Type B pancreatic cell (in vitro differentiated cells): ENCODE measurements around the gene SNX13. TPM values are rescaled to one million over a fixed set of nuclear protein-coding genes. Genes with fewer than 3 reads are reported as not detected.

Experiments
- DNase-seq: peaks from one replicate; pipeline ENCODE4 v3.0.0; 2021; ENCODE audit warnings: mixed read lengths; ENCODE audit not compliant: unreplicated experiment; ENCODE audit errors: extremely low spot score
- H3K27ac Mint-ChIP-seq: 2 replicates; pipeline ENCODE4 v1.8.0; 2021; ENCODE audit warnings: mild to moderate bottlenecking, mixed read lengths
- H3K27me3 Mint-ChIP-seq: 2 replicates; pipeline ENCODE4 v1.8.0; 2021; ENCODE audit warnings: mixed read lengths
- H3K36me3 Mint-ChIP-seq: 2 replicates; pipeline ENCODE4 v1.8.0; 2021; ENCODE audit warnings: mixed read lengths
- H3K4me1 Mint-ChIP-seq: one replicate; pipeline ENCODE4 v1.8.0; 2021; ENCODE audit warnings: mixed read lengths; ENCODE audit not compliant: unreplicated experiment
- H3K4me3 Mint-ChIP-seq: 2 replicates; pipeline ENCODE4 v1.8.0; 2021; ENCODE audit warnings: mild to moderate bottlenecking, mixed read lengths
- H3K9me3 Mint-ChIP-seq: 2 replicates; pipeline ENCODE4 v1.8.0; 2021; ENCODE audit warnings: mixed read lengths
- total RNA-seq: library from RNA; stranded (reverse); gene quantifications from 2 replicates; pipeline ENCODE4 v1.2.1, GENCODE V29; 2021; ENCODE audit warnings: low replicate concordance
- TF ChIP-seq, protein P1 (sequence below): fragments of 200-600 bp; sonication (generic); conservative IDR thresholded peaks from 2 replicates; pipeline ENCODE4 v1.5.0; 2021; ENCODE audit warnings: antibody characterized with exemption, mild to moderate bottlenecking

The SNX13 gene
- total RNA-seq, 1 donor from 2014 or later: 48.9 TPM

DNA sequence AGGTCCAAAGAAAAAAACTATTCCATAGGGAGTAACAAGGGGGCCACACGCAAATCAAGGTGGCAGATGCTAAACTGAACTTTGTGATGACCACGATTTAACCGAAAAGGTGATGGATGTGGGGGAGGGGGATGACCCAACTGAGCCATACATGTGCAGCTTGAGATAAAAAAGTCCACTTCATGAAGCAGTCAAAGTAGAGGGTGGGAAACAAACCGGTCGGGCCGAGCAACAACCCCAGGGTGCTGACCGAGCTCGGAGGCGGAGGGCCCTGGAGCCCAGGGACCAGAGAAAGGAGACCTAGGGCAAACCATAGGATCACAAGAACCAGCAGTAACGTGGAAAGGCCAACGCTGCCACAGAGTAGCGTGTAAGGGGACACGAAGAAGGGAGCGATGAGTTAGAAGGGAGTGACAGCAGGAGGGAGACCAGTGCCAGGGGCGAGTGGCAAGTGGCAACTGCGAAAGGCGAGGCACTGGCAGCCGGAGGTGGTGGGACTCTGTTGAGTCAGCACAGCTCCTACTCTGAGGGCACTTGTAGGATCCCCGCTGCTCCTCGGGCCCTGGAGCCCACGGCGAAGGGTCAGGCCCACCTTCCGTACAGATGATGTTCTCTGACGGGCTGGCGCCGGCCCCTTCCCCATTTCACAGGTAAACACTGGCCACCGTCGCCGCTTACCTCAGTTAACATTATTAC lies 540 bp downstream of the SNX13 start:
- peaks cover 30% of the 10 kb centered on the region for H3K4me1 Mint-ChIP-seq
- DNase-seq: no peak
- peak overlapping the region; percentile 99 for H3K4me3 Mint-ChIP-seq
- peak overlapping the region; percentile 97 for H3K27ac Mint-ChIP-seq
- H3K27me3 Mint-ChIP-seq: no peaks in the 10 kb centered on the region
- H3K9me3 Mint-ChIP-seq: no peaks in the 10 kb centered on the region
- no peaks in the 10 kb centered on the region for H3K36me3 Mint-ChIP-seq
- TF ChIP-seq, protein P1, sequence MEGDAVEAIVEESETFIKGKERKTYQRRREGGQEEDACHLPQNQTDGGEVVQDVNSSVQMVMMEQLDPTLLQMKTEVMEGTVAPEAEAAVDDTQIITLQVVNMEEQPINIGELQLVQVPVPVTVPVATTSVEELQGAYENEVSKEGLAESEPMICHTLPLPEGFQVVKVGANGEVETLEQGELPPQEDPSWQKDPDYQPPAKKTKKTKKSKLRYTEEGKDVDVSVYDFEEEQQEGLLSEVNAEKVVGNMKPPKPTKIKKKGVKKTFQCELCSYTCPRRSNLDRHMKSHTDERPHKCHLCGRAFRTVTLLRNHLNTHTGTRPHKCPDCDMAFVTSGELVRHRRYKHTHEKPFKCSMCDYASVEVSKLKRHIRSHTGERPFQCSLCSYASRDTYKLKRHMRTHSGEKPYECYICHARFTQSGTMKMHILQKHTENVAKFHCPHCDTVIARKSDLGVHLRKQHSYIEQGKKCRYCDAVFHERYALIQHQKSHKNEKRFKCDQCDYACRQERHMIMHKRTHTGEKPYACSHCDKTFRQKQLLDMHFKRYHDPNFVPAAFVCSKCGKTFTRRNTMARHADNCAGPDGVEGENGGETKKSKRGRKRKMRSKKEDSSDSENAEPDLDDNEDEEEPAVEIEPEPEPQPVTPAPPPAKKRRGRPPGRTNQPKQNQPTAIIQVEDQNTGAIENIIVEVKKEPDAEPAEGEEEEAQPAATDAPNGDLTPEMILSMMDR: no peak

DNA sequence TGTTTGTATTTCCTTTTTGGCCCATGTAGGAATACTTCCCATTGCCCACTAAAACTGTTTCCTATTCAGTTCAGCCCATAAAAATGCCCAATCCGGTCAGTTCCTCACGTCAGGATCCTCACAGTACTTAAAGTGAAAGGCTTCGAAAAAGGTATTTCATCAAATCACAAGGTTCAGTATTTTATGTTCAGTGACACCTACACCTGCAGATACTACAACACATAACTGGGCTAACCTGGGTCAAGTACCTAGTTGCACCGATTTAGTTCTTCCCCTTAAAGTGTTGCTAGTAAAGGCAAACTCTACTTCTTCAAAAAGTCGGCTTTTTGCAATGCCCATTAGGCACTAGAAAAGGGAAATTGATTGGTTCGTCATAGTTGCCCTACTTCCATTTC lies 1.1 kb downstream of the SNX13 start:
- no peak for DNase-seq
- Mint-ChIP-seq H3K27me3 (no peaks in the 10 kb centered on the region), H3K4me3 (peak overlapping the region; percentile 99), H3K27ac (peak overlapping the region; percentile 97), H3K36me3 (no peaks in the 10 kb centered on the region), H3K4me1 (peaks cover 30% of the 10 kb centered on the region), H3K9me3 (no peaks in the 10 kb centered on the region)
- TF ChIP-seq, protein P1: no peak

DNA sequence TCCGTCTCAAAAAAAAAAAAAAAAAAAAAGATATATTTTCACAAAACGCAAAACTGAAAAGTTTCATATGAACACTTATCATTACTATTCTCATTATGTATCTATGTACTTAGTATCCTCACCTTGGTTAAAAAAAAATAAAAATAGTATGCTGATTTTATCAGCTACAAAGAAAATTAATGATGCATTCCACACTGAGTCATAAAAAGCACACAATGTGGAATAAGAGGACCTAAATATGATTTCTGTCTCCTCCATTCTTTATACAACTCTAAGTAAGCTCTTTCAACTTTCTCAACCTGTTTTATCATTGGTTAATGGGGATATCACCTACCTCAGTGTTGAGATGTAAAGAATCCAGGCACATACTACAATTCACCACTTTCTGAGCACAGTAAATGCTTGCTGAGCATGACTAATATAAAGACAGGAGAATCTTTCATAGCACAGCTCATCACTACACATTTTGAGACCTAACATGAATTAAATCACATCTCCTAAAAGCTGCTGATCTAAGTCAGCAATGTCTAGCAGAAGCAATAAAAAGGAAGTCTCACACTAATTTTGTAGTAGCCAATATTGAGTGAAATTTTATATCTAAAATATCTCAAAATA lies 2.7 kb downstream of the SNX13 start:
- Mint-ChIP-seq H3K4me3 (peak overlapping the region; percentile 99), H3K27ac (peak overlapping the region; percentile 27)

DNA sequence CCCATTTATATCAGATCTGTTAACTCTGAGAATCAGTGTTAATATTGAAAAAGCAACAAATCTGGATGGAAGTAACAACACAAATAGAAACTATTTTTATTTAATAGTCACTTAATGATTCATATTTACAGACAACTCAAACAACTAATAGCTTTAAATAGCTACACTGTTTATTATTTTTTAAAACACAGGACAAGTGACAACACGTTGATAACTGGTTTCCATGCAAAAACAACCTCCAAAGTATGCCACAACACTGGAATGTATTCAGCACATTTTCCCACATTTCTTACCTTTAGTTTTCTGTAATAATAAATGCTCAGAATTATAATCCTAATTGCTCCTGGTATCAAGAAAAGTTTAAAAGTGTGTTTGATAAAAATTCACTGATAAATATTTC lies 4.0 kb downstream of the SNX13 start:
- H3K27me3 Mint-ChIP-seq: no peaks in the 10 kb centered on the region
- TF ChIP-seq, protein P1: no peak
- H3K4me1 Mint-ChIP-seq: peaks cover 31% of the 10 kb centered on the region

More for the DNA sequence above, 2.7 kb downstream of the SNX13 start:
- no peaks in the 10 kb centered on the region for H3K9me3 Mint-ChIP-seq
- no peak for DNase-seq
- H3K36me3 Mint-ChIP-seq: peaks cover 3% of the 10 kb centered on the region
- TF ChIP-seq, protein P1: no peak
- H3K4me1 Mint-ChIP-seq: peaks cover 33% of the 10 kb centered on the region
- H3K27me3 Mint-ChIP-seq: no peaks in the 10 kb centered on the region

DNA sequence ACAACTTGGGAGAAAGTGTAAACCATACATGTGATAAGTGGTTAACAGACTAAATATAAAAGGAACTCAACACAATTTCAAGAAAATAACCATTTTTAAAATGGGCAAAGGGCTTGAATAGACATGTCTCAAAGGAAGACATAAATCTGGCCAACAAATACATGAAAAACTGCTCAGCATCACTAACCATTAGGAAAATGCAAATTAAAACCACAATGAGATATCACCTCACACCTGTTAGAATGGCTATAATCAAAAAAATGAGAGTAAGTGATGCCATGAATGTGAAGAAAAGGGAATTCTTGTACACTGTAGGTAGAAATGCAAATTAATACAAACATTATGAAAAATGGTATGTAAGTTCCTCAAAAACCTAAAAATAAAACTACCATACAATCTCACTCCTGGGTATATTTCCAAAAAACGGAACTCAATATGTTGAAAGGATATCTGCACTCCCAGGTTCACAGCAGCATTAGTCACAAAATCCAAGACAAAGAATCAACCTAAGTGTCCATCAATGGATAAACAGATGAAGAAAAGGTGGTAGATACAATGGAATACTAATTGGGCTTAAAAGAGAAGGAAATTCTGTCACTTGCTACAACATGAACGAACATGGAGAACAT lies 5.6 kb downstream of the SNX13 start:
- Mint-ChIP-seq H3K4me1 (peaks cover 32% of the 10 kb centered on the region), H3K4me3 (no peak overlapping the region)

More for the DNA sequence above, 4.0 kb downstream of the SNX13 start:
- Mint-ChIP-seq H3K4me3 (no peak overlapping the region), H3K27ac (no peak overlapping the region), H3K9me3 (no peaks in the 10 kb centered on the region), H3K36me3 (peaks cover 7% of the 10 kb centered on the region)
- no peak for DNase-seq

More for the DNA sequence above, 5.6 kb downstream of the SNX13 start:
- Mint-ChIP-seq H3K27me3 (no peaks in the 10 kb centered on the region), H3K9me3 (no peaks in the 10 kb centered on the region), H3K36me3 (peaks cover 7% of the 10 kb centered on the region), H3K27ac (no peak overlapping the region)
- no peak for DNase-seq
- TF ChIP-seq, protein P1: no peak
